ENCODE results near the gene TTLL4. TPM values are rescaled to one million over a fixed set of nuclear protein-coding genes. Genes with fewer than 3 reads are reported as not detected.
"Not testable (repeated sequence)": the region's sequence is repeated elsewhere in the genome, so short reads cannot be mapped to it uniquely, and the experiment has no call there.

TTLL4 gene
- total RNA-seq, 2 donors from 2014 or later, result 9.1 to 31.3 TPM

- Histone ChIP-seq H3K27me3 (no peaks in the 10 kb centered on the region), H3K27ac (no peak overlapping the region), H3K9me3 (no peaks in the 10 kb centered on the region), H3K4me3 (no peak overlapping the region), H3K36me3 (replicated peaks in 1 of 2; ENCODE audit: insufficient read depth in 1 of 2, low read depth in 2 of 2) (peaks cover 0 to 9% of the 10 kb centered on the region in 2 donors), H3K4me1 (no peaks in the 10 kb centered on the region)
- no peak for DNase-seq
- ATAC-seq, result no peak
- intact Hi-C loops (cut with DNase I), result no loop called here
- WGBS, 2 donors, result 73 to 75% methylated on average over 6 of the region's 6 CpGs
- TF ChIP-seq, protein P1, sequence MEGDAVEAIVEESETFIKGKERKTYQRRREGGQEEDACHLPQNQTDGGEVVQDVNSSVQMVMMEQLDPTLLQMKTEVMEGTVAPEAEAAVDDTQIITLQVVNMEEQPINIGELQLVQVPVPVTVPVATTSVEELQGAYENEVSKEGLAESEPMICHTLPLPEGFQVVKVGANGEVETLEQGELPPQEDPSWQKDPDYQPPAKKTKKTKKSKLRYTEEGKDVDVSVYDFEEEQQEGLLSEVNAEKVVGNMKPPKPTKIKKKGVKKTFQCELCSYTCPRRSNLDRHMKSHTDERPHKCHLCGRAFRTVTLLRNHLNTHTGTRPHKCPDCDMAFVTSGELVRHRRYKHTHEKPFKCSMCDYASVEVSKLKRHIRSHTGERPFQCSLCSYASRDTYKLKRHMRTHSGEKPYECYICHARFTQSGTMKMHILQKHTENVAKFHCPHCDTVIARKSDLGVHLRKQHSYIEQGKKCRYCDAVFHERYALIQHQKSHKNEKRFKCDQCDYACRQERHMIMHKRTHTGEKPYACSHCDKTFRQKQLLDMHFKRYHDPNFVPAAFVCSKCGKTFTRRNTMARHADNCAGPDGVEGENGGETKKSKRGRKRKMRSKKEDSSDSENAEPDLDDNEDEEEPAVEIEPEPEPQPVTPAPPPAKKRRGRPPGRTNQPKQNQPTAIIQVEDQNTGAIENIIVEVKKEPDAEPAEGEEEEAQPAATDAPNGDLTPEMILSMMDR (IDR thresholded peaks at IDR 0.05), result no peak
- no peak for TF ChIP-seq POLR2A (IDR thresholded peaks at IDR 0.05)
These were observed 46.2 kb downstream of the TTLL4 start for GRCh38 chr2:218756599-218757377.

- no peak for DNase-seq
- intact Hi-C loops (cut with DNase I), result no loop called here
- Histone ChIP-seq H3K36me3 (replicated peaks in 1 of 2; ENCODE audit: insufficient read depth in 1 of 2, low read depth in 2 of 2) (no peaks in the 10 kb centered on the region), H3K4me1 (no peaks in the 10 kb centered on the region), H3K4me3 (no peak overlapping the region), H3K27me3 (no peaks in the 10 kb centered on the region), H3K9me3 (no peaks in the 10 kb centered on the region), H3K27ac (no peak overlapping the region)
- no peak for ATAC-seq
- 83 to 90% methylated on average over 2 of the region's 2 CpGs for WGBS, 2 donors
- TF ChIP-seq, protein P1 (IDR thresholded peaks at IDR 0.05), result no peak
- TF ChIP-seq POLR2A (IDR thresholded peaks at IDR 0.05), result no peak
These were observed 51.2 kb downstream of the TTLL4 start for GRCh38 chr2:218761795-218762194.

GRCh38 chr2:218772759-218773158, 62.1 kb downstream of the TTLL4 start:
- H3K9me3 ChIP-seq; H3K4me1 ChIP-seq; intact Hi-C loops (cut with DNase I): not testable (repeated sequence)

DNA sequence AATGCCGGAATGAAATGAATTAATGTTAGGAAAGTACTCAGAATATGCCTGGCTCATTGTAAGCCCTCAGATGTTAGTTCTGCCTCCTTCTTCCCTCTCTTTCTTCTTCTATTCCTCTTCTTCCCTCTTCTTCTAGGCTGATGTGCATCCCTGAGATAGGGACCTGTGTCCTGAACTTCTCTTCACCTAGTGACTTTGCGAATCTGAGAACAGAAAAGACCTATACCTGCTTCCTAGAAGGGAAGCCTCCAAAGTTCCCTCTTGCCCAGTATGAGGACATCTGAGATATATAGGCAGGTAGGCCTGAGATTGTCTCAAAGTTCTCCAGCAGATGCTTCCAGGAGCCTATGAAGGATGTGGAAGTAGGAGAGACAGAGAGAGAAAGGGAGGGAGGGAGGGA, 63.2 kb downstream of the TTLL4 start:
- no peaks in the 10 kb centered on the region for H3K4me1 ChIP-seq
- H3K27ac ChIP-seq, result no peak overlapping the region
- no peaks in the 10 kb centered on the region for H3K36me3 ChIP-seq (replicated peaks in 1 of 2; ENCODE audit: insufficient read depth in 1 of 2, low read depth in 2 of 2)
- no peak overlapping the region for H3K4me3 ChIP-seq
- ATAC-seq, result no peak
- DNase-seq, result no peak
- no peaks in the 10 kb centered on the region for H3K9me3 ChIP-seq
- no peaks in the 10 kb centered on the region for H3K27me3 ChIP-seq
- intact Hi-C loops (cut with DNase I), result no loop called here
- TF ChIP-seq, protein P1 (IDR thresholded peaks at IDR 0.05), result no peak
- no peak for TF ChIP-seq POLR2A (IDR thresholded peaks at IDR 0.05)
- 88 to 95% methylated on average over 2 of the region's 2 CpGs for WGBS, 2 donors

More at GRCh38 chr2:218772759-218773158, 62.1 kb downstream of the TTLL4 start:
- not testable (repeated sequence) for H3K27ac ChIP-seq; DNase-seq; ATAC-seq; H3K27me3 ChIP-seq; H3K4me3 ChIP-seq; H3K36me3 ChIP-seq (replicated peaks in 1 of 2; ENCODE audit: insufficient read depth in 1 of 2, low read depth in 2 of 2)
- 86% methylated on average over 5 of the region's 5 CpGs; no CpG with 5 or more reads in 1 of the 2 donors for WGBS, 2 donors

DNA sequence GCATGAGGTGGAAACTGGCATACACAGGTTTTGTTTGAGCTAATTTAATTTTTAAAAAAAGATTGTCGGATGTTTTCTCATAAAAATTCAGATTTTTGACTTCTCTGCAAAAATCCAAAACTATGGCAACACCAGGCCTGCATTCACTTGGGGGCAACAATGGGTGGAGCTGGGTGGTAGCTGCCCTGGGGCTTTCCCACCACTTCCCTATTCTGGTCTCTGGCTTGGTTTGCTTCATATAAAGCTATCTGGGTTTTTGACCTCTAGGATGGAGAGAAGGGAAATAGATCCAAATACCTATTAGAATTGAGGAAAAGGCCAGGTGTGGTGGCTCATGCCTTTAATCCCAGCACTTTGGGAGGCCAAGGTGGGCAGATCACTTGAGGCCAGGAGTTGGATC, 65.9 kb downstream of the TTLL4 start:
- no peaks in the 10 kb centered on the region for H3K9me3 ChIP-seq
- H3K27ac ChIP-seq, result no peak overlapping the region
- peaks cover 9% of the 10 kb centered on the region for H3K4me1 ChIP-seq
- no peaks in the 10 kb centered on the region for H3K36me3 ChIP-seq (replicated peaks in 1 of 2; ENCODE audit: insufficient read depth in 1 of 2, low read depth in 2 of 2)
- TF ChIP-seq POLR2A (IDR thresholded peaks at IDR 0.05), result no peak
- TF ChIP-seq, protein P1 (IDR thresholded peaks at IDR 0.05), result no peak
- no peak for DNase-seq
- no peaks in the 10 kb centered on the region for H3K27me3 ChIP-seq
- H3K4me3 ChIP-seq, result no peak overlapping the region
- ATAC-seq, result no peak
- intact Hi-C loops (cut with DNase I), result no loop called here
- 94 to 95% methylated on average over 1 of the region's 1 CpG for WGBS, 2 donors

All from body of pancreas (tissue), 4 donors.